Body of pancreas (tissue), 4 donors: ENCODE measurements around the gene S1PR1. TPM values are rescaled to one million over a fixed set of nuclear protein-coding genes. Genes with fewer than 3 reads are reported as not detected.
"Not testable (repeated sequence)": the region's sequence is repeated elsewhere in the genome, so short reads cannot be mapped to it uniquely, and the experiment has no call there.

Experiments used
- ATAC-seq: fragments of 150-250 bp; one replicate; pipeline ENCODE4 v1.9.1; 2016
- DNase-seq, 4 donors: peaks; one replicate each; pipeline ENCODE4 v3.0.0-alpha.2; 2019
- H3K27ac ChIP-seq, 4 donors: fragments of 200-600 bp; sonication (generic); 1 replicate in 3 of 4; 2 replicates in 1 of 4; pipeline versions ENCODE4 v1.5.1 to v1.6.1; 2016 to 2019; ENCODE audit warnings: mild to moderate bottlenecking in 1 of 4, mixed read lengths in 1 of 4, moderate library complexity in 1 of 4
- H3K27me3 ChIP-seq, 2 donors: fragments of 200-600 bp; sonication (generic); one replicate each; pipeline ENCODE4 v1.6.0; 2016; ENCODE audit warnings: mild to moderate bottlenecking in 1 of 2
- H3K36me3 ChIP-seq, 2 donors: fragments of 200-600 bp; sonication (generic); replicated peaks in 1 of 2; 2 replicates each; pipeline ENCODE4 v1.5.1; 2016; ENCODE audit warnings: low read depth in 2 of 2; ENCODE audit not compliant: insufficient read depth in 1 of 2
- H3K4me1 ChIP-seq: fragments of 200-600 bp; sonication (generic); one replicate; pipeline ENCODE4 v1.6.0; 2016
- H3K4me3 ChIP-seq, 2 donors: fragments of 200-600 bp; sonication (generic); 1 replicate in 1 of 2; 2 replicates in 1 of 2; pipeline ENCODE4 v1.5.1; 2016 to 2019
- H3K9me3 ChIP-seq, 3 donors: fragments of 200-600 bp; sonication (generic); 1 replicate in 2 of 3; 2 replicates in 1 of 3; pipeline ENCODE4 v1.5.1; 2016
- POLR2A ChIP-seq, 3 donors: fragments of 450-650 bp; IDR thresholded peaks; one replicate each; pipeline ENCODE4 v1.6.1; 2016; ENCODE audit warnings: antibody characterized with exemption in 3 of 3, mild to moderate bottlenecking in 2 of 3
- WGBS, 2 donors: methylation state at CpG; one replicate each; pipeline ENCODE4 v1.1.5; 2017; 5-methylcytosine and 5-hydroxymethylcytosine counted together
- intact Hi-C: fragments of 100-400 bp; cut with DNase I; formaldehyde crosslinking; loops from one replicate; pipeline ENCODE4 v1.15.1; 2023
- total RNA-seq, 2 donors: library from RNA; depleted of rRNA; stranded (reverse); fragments of >200 nt; gene quantifications; one replicate each; pipeline ENCODE4 v1.1.0, GENCODE V29; 2016
- TF ChIP-seq, protein P1 (sequence below), 7 experiments: fragments of 450-650 bp in 4 of 7; fragments of 200-600 bp in 3 of 7; sonication (generic) in 3 of 7; IDR thresholded peaks; one replicate each; pipeline ENCODE4 v1.5.1; 2016 to 2019; ENCODE audit warnings: antibody characterized with exemption in 7 of 7

S1PR1 gene
- 10 to 100 TPM; 10.1 to 11.5 TPM for total RNA-seq

DNA sequence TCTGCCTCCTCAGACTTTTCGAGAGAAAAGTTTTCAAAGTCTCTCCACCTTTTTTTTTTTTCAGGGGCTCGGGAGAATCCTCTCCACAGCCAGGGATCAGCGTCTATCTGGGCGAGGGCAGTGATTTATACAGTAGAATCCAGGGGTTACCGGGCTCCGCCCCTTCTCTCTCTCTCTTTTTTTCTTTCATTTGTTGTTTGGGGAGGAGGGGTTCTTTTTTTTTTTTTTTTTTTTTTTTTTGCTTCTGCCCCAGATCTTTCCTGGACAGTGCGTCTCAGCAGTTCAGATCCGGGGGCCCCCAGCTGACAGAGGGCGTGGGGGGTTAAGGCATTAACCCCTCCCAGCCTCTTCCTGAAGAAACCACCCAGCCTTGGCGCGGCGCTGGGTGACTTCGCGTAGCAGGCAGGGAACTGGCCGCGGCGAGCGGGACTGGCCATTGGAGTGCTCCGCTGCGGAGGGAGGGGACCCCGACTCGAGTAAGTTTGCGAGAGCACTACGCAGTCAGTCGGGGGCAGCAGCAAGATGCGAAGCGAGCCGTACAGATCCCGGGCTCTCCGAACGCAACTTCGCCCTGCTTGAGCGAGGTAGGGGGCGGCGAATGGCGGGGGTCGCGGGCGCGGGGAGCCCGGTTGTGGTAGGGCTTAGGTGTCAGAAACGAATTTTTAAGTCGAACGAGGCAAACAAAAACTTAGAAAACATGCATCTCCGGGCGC, at the start of gene S1PR1:
S1PR1 (plus strand) TSS at position 504 of the 713 bp plus-strand sequence. CDS start 1,966 bp downstream, outside the sequence.
- Histone ChIP-seq H3K27me3 (peaks cover 0 to 5% of the 10 kb centered on the region in 2 donors), H3K9me3 (no peaks in the 10 kb centered on the region), H3K4me3 (peak within 1 kb of the TSS; percentile 31 to 34), H3K4me1 (peaks cover 31% of the 10 kb centered on the region), H3K36me3 (no peaks in the 10 kb centered on the region), H3K27ac (peak within 1 kb of the TSS in 3 of 4 donors; percentile 16 to 55 (median 33))
- intact Hi-C loops: no loop called here
- peak in 2 of 3 donors; percentile 28 to 41 for TF ChIP-seq POLR2A (IDR thresholded peaks at IDR 0.05)
- TF ChIP-seq, protein P1, sequence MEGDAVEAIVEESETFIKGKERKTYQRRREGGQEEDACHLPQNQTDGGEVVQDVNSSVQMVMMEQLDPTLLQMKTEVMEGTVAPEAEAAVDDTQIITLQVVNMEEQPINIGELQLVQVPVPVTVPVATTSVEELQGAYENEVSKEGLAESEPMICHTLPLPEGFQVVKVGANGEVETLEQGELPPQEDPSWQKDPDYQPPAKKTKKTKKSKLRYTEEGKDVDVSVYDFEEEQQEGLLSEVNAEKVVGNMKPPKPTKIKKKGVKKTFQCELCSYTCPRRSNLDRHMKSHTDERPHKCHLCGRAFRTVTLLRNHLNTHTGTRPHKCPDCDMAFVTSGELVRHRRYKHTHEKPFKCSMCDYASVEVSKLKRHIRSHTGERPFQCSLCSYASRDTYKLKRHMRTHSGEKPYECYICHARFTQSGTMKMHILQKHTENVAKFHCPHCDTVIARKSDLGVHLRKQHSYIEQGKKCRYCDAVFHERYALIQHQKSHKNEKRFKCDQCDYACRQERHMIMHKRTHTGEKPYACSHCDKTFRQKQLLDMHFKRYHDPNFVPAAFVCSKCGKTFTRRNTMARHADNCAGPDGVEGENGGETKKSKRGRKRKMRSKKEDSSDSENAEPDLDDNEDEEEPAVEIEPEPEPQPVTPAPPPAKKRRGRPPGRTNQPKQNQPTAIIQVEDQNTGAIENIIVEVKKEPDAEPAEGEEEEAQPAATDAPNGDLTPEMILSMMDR (IDR thresholded peaks at IDR 0.05): no peak
- ATAC-seq: peak; percentile 39
- DNase-seq: peak; percentile 18 to 46 (median 34)
- 3% methylated on average over 34 to 46 of the region's 46 CpGs for WGBS, 2 donors

DNA sequence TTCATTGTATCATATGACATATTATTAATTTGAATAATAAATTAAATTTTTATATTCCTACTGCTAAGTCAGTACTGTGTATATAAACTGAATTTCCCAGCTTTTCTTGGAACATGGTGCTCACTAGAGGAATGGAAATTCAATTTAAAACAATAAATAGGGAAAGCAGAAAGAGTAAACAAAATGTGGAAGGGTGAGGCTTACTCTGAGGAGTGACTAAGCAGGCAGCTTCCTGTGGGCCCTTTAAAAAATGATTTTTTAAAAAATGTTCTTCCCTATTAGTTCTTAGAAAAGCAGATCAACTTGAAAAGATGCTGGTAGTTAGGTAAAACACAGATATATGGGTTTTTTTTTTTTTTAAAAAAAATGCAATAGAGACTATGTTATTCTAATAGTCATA, 49.5 kb upstream of the S1PR1 start:
- Histone ChIP-seq H3K4me1 (no peaks in the 10 kb centered on the region), H3K27me3 (no peaks in the 10 kb centered on the region), H3K27ac (no peak overlapping the region), H3K4me3 (no peak overlapping the region), H3K9me3 (no peaks in the 10 kb centered on the region), H3K36me3 (no peaks in the 10 kb centered on the region)
- intact Hi-C loops: no loop called here
- DNase-seq: no peak
- TF ChIP-seq POLR2A (IDR thresholded peaks at IDR 0.05): no peak
- TF ChIP-seq, protein P1 (IDR thresholded peaks at IDR 0.05): no peak
- no peak for ATAC-seq

DNA sequence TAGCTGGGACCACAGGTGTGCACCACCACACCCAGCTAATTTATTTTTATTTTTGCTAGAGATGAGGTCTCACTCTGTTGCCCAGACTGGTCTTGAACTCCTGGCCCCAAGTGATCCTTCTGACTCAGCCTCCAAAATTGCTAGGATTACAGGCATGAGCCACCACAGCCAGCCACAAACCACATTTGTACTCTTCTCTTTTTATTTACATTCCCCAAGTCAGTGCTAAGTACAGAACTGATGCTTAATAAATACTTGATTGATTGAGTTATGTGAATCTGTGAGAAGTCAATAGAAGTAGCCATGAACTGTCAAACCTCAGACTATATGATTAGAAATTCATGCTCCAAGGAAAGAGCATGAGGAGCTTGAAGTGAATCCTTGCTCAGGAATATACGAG, 48.5 kb upstream of the S1PR1 start:
- no peaks in the 10 kb centered on the region for H3K27me3 ChIP-seq
- WGBS, 2 donors: 59 to 86% methylated on average over 1 of the region's 1 CpG
- H3K36me3 ChIP-seq: no peaks in the 10 kb centered on the region
- no peaks in the 10 kb centered on the region for H3K9me3 ChIP-seq
- no peak for DNase-seq
- intact Hi-C loops: no loop called here
- H3K4me1 ChIP-seq: no peaks in the 10 kb centered on the region
- no peak overlapping the region for H3K4me3 ChIP-seq
- no peak overlapping the region for H3K27ac ChIP-seq
- no peak for TF ChIP-seq POLR2A (IDR thresholded peaks at IDR 0.05)
- TF ChIP-seq, protein P1 (IDR thresholded peaks at IDR 0.05): no peak
- ATAC-seq: no peak

DNA sequence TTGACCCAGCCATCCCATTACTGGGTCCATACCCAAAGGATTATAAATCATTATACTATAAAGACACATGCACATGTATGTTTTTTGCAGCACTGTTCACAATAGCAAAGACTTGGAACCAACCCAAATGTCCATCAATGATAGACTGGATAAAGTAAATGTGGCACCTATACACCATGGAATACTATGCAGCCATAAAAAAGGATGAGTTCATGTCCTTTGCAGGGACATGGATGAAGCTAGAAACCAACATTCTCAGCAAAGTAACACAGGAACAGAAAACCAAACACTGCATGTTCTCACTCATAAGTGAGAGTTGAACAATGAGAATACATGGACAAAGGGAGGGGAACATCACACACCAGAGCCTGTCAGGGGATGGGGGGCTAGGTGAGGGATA, 47.9 kb upstream of the S1PR1 start:
- H3K27ac ChIP-seq, intact Hi-C loops, H3K36me3 ChIP-seq, H3K9me3 ChIP-seq, DNase-seq, H3K4me1 ChIP-seq, H3K4me3 ChIP-seq, ATAC-seq, H3K27me3 ChIP-seq: not testable (repeated sequence)

DNA sequence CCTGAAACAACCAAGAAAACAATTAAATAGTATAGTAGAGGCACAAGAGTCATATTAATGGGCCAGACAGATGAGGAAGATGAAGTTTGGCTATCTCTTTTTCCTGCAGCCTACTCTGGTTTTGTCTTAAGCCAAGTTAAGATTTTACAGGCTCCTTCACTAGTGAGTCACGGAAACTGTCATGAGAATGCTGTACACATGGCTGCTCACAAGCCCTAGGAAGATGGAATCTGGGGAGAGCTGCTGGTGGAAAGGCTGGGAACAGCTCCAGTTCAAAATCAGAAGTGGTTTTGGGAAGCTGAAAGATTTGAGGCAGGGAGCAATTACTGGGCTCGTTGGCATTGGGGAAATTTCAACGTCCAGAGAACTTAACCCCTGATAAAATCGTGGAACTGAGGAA, 46.4 kb upstream of the S1PR1 start:
- Histone ChIP-seq H3K4me3 (no peak overlapping the region), H3K27me3 (no peaks in the 10 kb centered on the region), H3K36me3 (no peaks in the 10 kb centered on the region), H3K4me1 (no peaks in the 10 kb centered on the region), H3K27ac (no peak overlapping the region), H3K9me3 (no peaks in the 10 kb centered on the region)
- WGBS, 2 donors: 40 to 59% methylated on average over 4 of the region's 4 CpGs
- no peak for TF ChIP-seq POLR2A (IDR thresholded peaks at IDR 0.05)
- TF ChIP-seq, protein P1 (IDR thresholded peaks at IDR 0.05): no peak
- ATAC-seq (no peak), DNase-seq (no peak)
- intact Hi-C loops: no loop called here
